ENCODE data around the gene ABCC8.
"Not testable (repeated sequence)": the region's sequence is repeated elsewhere in the genome, so short reads cannot be mapped to it uniquely, and the experiment has no call there.

The ABCC8 gene

DNA sequence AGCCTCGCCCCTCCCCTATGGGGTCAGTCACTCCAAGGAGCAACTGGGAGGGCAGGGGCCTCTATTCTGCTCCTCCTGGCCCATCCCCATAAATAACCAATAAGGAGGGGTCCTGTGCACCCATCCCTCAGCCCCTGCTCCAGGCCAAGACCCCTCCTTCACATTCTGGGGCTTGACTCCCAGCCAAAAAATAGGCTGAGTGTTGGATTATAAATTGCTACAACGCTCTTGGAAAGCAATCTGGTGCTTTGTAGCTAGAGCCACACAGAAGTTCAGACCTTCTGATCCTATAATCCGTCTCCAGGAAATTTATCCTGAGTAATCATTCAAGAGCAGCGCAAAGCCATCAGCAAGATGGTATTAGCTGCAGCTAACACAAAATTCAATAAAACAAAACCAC is 42.5 kb downstream of the ABCC8 start:
- H3K4me3 ChIP-seq (ENCODE audit: low read depth, low read length) = no peak overlapping the region
- in situ Hi-C loops (cut with HindIII; ENCODE audit: low sequenced_read_pairs) = no loop called here
- no peak for DNase-seq (ENCODE audit: low read depth)
- TF ChIP-seq CTCF (IDR thresholded peaks at IDR 0.05; ENCODE audit: low read depth, low read length, missing control alignments) = no peak

- no peak for DNase-seq (ENCODE audit: low read depth)
- no peak for TF ChIP-seq CTCF (IDR thresholded peaks at IDR 0.05; ENCODE audit: low read depth, low read length, missing control alignments)
- in situ Hi-C loops (cut with HindIII; ENCODE audit: low sequenced_read_pairs) = no loop called here
- no peak overlapping the region for H3K4me3 ChIP-seq (ENCODE audit: low read depth, low read length)
Observed at GRCh38 chr11:17432002-17432401, 44.6 kb downstream of the ABCC8 start.

- in situ Hi-C loops (cut with HindIII; ENCODE audit: low sequenced_read_pairs) = no loop called here
- H3K4me3 ChIP-seq (ENCODE audit: low read depth, low read length) = no peak overlapping the region
- DNase-seq (ENCODE audit: low read depth) = no peak
- TF ChIP-seq CTCF (IDR thresholded peaks at IDR 0.05; ENCODE audit: low read depth, low read length, missing control alignments) = no peak
Observed at GRCh38 chr11:17431139-17431538, 45.5 kb downstream of the ABCC8 start.

GRCh38 chr11:17430616-17431015 is 46.0 kb downstream of the ABCC8 start:
- TF ChIP-seq CTCF (IDR thresholded peaks at IDR 0.05; ENCODE audit: low read depth, low read length, missing control alignments) = no peak
- no peak for DNase-seq (ENCODE audit: low read depth)
- H3K4me3 ChIP-seq (ENCODE audit: low read depth, low read length) = no peak overlapping the region
- in situ Hi-C loops (cut with HindIII; ENCODE audit: low sequenced_read_pairs) = no loop called here

GRCh38 chr11:17428925-17429324 is 47.7 kb downstream of the ABCC8 start:
- in situ Hi-C loops (cut with HindIII; ENCODE audit: low sequenced_read_pairs) = no loop called here
- no peak overlapping the region for H3K4me3 ChIP-seq (ENCODE audit: low read depth, low read length)
- no peak for TF ChIP-seq CTCF (IDR thresholded peaks at IDR 0.05; ENCODE audit: low read depth, low read length, missing control alignments)
- DNase-seq (ENCODE audit: low read depth) = no peak

DNA sequence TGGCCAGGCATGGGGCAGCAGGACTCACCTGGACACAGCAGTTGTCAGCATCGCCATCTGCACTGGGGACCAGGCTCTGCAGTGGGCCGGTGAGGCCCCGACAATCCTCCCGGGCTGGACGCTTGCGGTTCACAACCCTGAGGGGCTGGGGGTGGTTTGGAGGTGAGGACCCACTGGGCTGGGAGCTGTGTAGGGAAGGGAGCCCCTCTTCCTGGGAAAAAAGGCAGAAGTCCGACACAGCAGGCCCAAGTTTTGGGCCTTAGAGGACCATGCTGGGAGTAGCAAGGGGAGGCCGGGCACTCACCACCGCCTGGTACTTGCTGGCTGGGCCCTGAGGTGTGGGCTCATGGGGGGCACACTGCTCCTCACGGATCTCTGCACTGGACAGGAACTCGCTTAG is 48.4 kb downstream of the ABCC8 start:
- DNase-seq (ENCODE audit: low read depth) = no peak
- H3K4me3 ChIP-seq (ENCODE audit: low read depth, low read length) = no peak overlapping the region
- TF ChIP-seq CTCF (IDR thresholded peaks at IDR 0.05; ENCODE audit: low read depth, low read length, missing control alignments) = no peak
- in situ Hi-C loops (cut with HindIII; ENCODE audit: low sequenced_read_pairs) = no loop called here

GRCh38 chr11:17426233-17426632 is 50.4 kb downstream of the ABCC8 start:
- in situ Hi-C loops (cut with HindIII; ENCODE audit: low sequenced_read_pairs); DNase-seq (ENCODE audit: low read depth); H3K4me3 ChIP-seq (ENCODE audit: low read depth, low read length): not testable (repeated sequence)

Data from astrocyte of the cerebellum (primary cell).